H1 (cell line): Measurements from ENCODE around the gene TTC34. TPM values are rescaled to one million over a fixed set of nuclear protein-coding genes. Genes with fewer than 3 reads are reported as not detected.

Source experiments
- CTCF ChIA-PET: fragments of 300-600 bp; sonication (Branson Sonifier 250); formaldehyde crosslinking; loops from one replicate; lab custom pipeline; 2021; ENCODE audit not compliant: partially characterized antibody; lab: Charles Lee
- POLR2A ChIA-PET: fragments of 300-600 bp; sonication (Branson Sonifier 250); formaldehyde crosslinking; loops from one replicate; lab custom pipeline; 2021; ENCODE audit warnings: inconsistent platforms; ENCODE audit not compliant: partially characterized antibody; lab: Charles Lee
- DNase-seq, 2 experiments: peaks; one replicate each; pipeline versions ENCODE4 v3.0.0 to v3.0.0-alpha.2; 2010 to 2022; ENCODE audit warnings: low spot score in 2 of 2, low read depth in 1 of 2, mixed read lengths in 1 of 2
- FAIRE-seq: peaks from 2 replicates; lab custom pipeline; 2011; peaks lifted over from hg19 to GRCh38; lab: Jason Lieb, UNC
- H2AFZ ChIP-seq: 2 replicates; pipeline ENCODE4 v1.8.1; 2012; ENCODE audit warnings: low read length, inconsistent platforms
- H2AK5ac ChIP-seq: 2 replicates; pipeline ENCODE4 v1.6.1; 2013; ENCODE audit warnings: low read depth, low read length
- H2BK120ac ChIP-seq: replicated peaks from 2 replicates; pipeline ENCODE3; 2013; ENCODE audit warnings: low read depth, low read length, inconsistent platforms
- H2BK12ac ChIP-seq: 2 replicates; pipeline ENCODE4 v1.6.1; 2013; ENCODE audit warnings: low read depth, low read length
- H2BK15ac ChIP-seq: 2 replicates; pipeline ENCODE4 v1.6.1; 2013; ENCODE audit warnings: low read length
- H2BK20ac ChIP-seq: 2 replicates; pipeline ENCODE4 v1.6.1; 2013; ENCODE audit warnings: low read length
- H2BK5ac ChIP-seq: 2 replicates; pipeline ENCODE4 v1.6.1; 2013; ENCODE audit warnings: low read depth, low read length
- H3K14ac ChIP-seq: 2 replicates; pipeline ENCODE4 v1.6.1; 2013; ENCODE audit warnings: inconsistent platforms; ENCODE audit not compliant: insufficient read length
- H3K18ac ChIP-seq: 2 replicates; pipeline ENCODE4 v1.6.1; 2013; ENCODE audit warnings: low read length; ENCODE audit errors: extremely low read depth
- H3K23ac ChIP-seq: 2 replicates; pipeline ENCODE4 v1.6.1; 2013; ENCODE audit warnings: inconsistent platforms; ENCODE audit not compliant: insufficient read length
- H3K23me2 ChIP-seq: 2 replicates; pipeline ENCODE4 v1.6.1; 2013; ENCODE audit warnings: low read depth, low read length
- H3K27ac ChIP-seq: 2 replicates; pipeline ENCODE4 v1.6.1; 2011; ENCODE audit warnings: low read depth, low read length, inconsistent platforms
- H3K27me3 ChIP-seq, 4 experiments: replicated peaks in 1 of 4; 1 replicate in 1 of 4; 2 replicates in 3 of 4; pipeline versions ENCODE4 v1.6.1 to v1.8.1; 2011 to 2013; ENCODE audit warnings: low read length in 3 of 4, mild to moderate bottlenecking in 3 of 4, inconsistent platforms in 2 of 4, mixed read lengths in 2 of 4, moderate library complexity in 1 of 4; ENCODE audit not compliant: control insufficient read depth in 3 of 4, insufficient read depth in 3 of 4; ENCODE audit errors: extremely low read depth in 1 of 4
- H3K36me3 ChIP-seq, 4 experiments: 2 replicates each; pipeline versions ENCODE4 v1.6.1 to v1.8.1; 2011 to 2013; ENCODE audit warnings: mild to moderate bottlenecking in 4 of 4, low read length in 3 of 4, moderate library complexity in 2 of 4, control low read depth in 1 of 4, inconsistent platforms in 1 of 4; ENCODE audit not compliant: insufficient read depth in 4 of 4, control insufficient read depth in 2 of 4
- H3K4ac ChIP-seq: replicated peaks from 2 replicates; pipeline ENCODE3; 2013; ENCODE audit warnings: low read length, low read depth, mixed read lengths, inconsistent platforms; ENCODE audit not compliant: insufficient read length
- H3K4me1 ChIP-seq, 4 experiments: replicated peaks in 1 of 4; 1 replicate in 1 of 4; 2 replicates in 3 of 4; pipeline versions ENCODE4 v1.6.1 to v1.8.1; 2011 to 2013; ENCODE audit warnings: low read length in 3 of 4, inconsistent platforms in 2 of 4, mixed read lengths in 1 of 4; ENCODE audit not compliant: insufficient read depth in 4 of 4, control insufficient read depth in 3 of 4
- H3K4me2 ChIP-seq, 2 experiments: 2 replicates each; pipeline versions ENCODE4 v1.6.1 to v1.8.1; 2011 to 2013; ENCODE audit warnings: low read depth in 2 of 2, low read length in 2 of 2, control low read depth in 1 of 2, inconsistent platforms in 1 of 2, mild to moderate bottlenecking in 1 of 2; ENCODE audit not compliant: insufficient read depth in 1 of 2
- H3K4me3 ChIP-seq, 4 experiments: fragments of 200-600, 300-600 bp in 1 of 4; sonication (generic), shearing (Covaris generic), sonication (Bioruptor Twin) in 1 of 4; 2 replicates each; pipeline versions ENCODE4 v1.5.1 to v1.8.1; 2011 to 2016; ENCODE audit warnings: low read length in 4 of 4, low read depth in 3 of 4, control low read depth in 2 of 4, inconsistent platforms in 2 of 4, mild to moderate bottlenecking in 2 of 4, mixed read lengths in 1 of 4, moderate library complexity in 1 of 4; ENCODE audit not compliant: insufficient read depth in 2 of 4; ENCODE audit errors: extremely low read depth in 1 of 4
- H3K56ac ChIP-seq: replicated peaks from 2 replicates; pipeline ENCODE3; 2013; ENCODE audit warnings: low read depth, mild to moderate bottlenecking, mixed read lengths, low read length, inconsistent platforms; ENCODE audit not compliant: insufficient read length
- H3K79me1 ChIP-seq: 2 replicates; pipeline ENCODE4 v1.6.1; 2013; ENCODE audit warnings: low read depth, low read length, control low read depth
- H3K79me2 ChIP-seq, 2 experiments: 2 replicates each; pipeline versions ENCODE4 v1.6.1 to v1.8.1; 2012 to 2013; ENCODE audit warnings: low read length in 2 of 2, mild to moderate bottlenecking in 2 of 2, inconsistent platforms in 1 of 2; ENCODE audit not compliant: insufficient read depth in 2 of 2, control insufficient read depth in 1 of 2
- H3K9ac ChIP-seq, 4 experiments: replicated peaks in 1 of 4; 1 replicate in 1 of 4; 2 replicates in 3 of 4; pipeline versions ENCODE4 v1.6.1 to v1.8.1; 2011 to 2013; ENCODE audit warnings: low read depth in 3 of 4, low read length in 3 of 4, control low read depth in 2 of 4, mild to moderate bottlenecking in 2 of 4, moderate library complexity in 2 of 4, inconsistent platforms in 1 of 4; ENCODE audit errors: extremely low read depth in 1 of 4
- H3K9me3 ChIP-seq, 2 experiments: 2 replicates each; pipeline versions ENCODE4 v1.6.1 to v1.8.1; 2012 to 2013; ENCODE audit warnings: mild to moderate bottlenecking in 2 of 2, moderate library complexity in 2 of 2, control low read depth in 1 of 2, inconsistent platforms in 1 of 2, low read depth in 1 of 2, low read length in 1 of 2, mixed read lengths in 1 of 2; ENCODE audit not compliant: insufficient read depth in 2 of 2
- H4K20me1 ChIP-seq, 2 experiments: replicated peaks in 1 of 2; 2 replicates each; pipeline versions ENCODE3 to v1.8.1; 2011 to 2013; ENCODE audit warnings: inconsistent platforms in 2 of 2, low read length in 2 of 2, mild to moderate bottlenecking in 1 of 2; ENCODE audit not compliant: insufficient read depth in 2 of 2, control insufficient read depth in 1 of 2
- H4K5ac ChIP-seq: 2 replicates; pipeline ENCODE4 v1.6.1; 2013; ENCODE audit warnings: low read length, low read depth, mixed read lengths, inconsistent platforms; ENCODE audit not compliant: insufficient read length
- H4K8ac ChIP-seq: 2 replicates; pipeline ENCODE4 v1.8.0; 2013; ENCODE audit warnings: mild to moderate bottlenecking, moderate library complexity, low read length, inconsistent platforms; ENCODE audit not compliant: insufficient read depth; ENCODE audit errors: extremely low read depth
- H4K91ac ChIP-seq: replicated peaks from 2 replicates; pipeline ENCODE3; 2013; ENCODE audit warnings: low read length, mixed read lengths, inconsistent platforms; ENCODE audit not compliant: insufficient read length
- FOSL1 ChIP-seq: IDR thresholded peaks from 2 replicates; pipeline ENCODE4 v1.6.1; 2011; ENCODE audit warnings: mild to moderate bottlenecking, low read depth, low read length, moderate library complexity; ENCODE audit not compliant: insufficient read depth
- JUND ChIP-seq: IDR thresholded peaks from 2 replicates; pipeline ENCODE4 v1.6.1; 2011; ENCODE audit warnings: mild to moderate bottlenecking, improper control_type of control experiment, low read length
- KDM1A ChIP-seq: fragments of 200-600, 300-600 bp; sonication (generic); IDR thresholded peaks from 2 replicates; pipeline ENCODE4 v1.7.1; 2016; ENCODE audit warnings: mild to moderate bottlenecking, low read length, borderline replicate concordance
- KDM4A ChIP-seq: IDR thresholded peaks from one replicate; pipeline ENCODE4 v1.7.1; 2012; ENCODE audit warnings: low read depth, mild to moderate bottlenecking, moderate library complexity, low read length, inconsistent platforms; ENCODE audit not compliant: severe bottlenecking
- WGBS, 2 experiments: shearing (Covaris generic) in 1 of 2; methylation state at CpG; one replicate each; pipeline versions ENCODE4 v1.1.6 to v1.1.7; 2013 to 2015; ENCODE audit warnings: low lambda C conversion rate in 2 of 2, mixed read lengths in 2 of 2, inconsistent platforms in 1 of 2, low coverage in 1 of 2, missing lambda C conversion rate in 1 of 2; ENCODE audit not compliant: insufficient replicate concordance in 2 of 2, insufficient coverage in 1 of 2, insufficient read length in 1 of 2; ENCODE audit errors: extremely low coverage in 1 of 2, missing lambda C conversion rate in 1 of 2; 5-methylcytosine and 5-hydroxymethylcytosine counted together
- polyA plus RNA-seq, 7 experiments: library from polyadenylated mRNA; depleted of rRNA in 3 of 7; stranded (reverse) in 5 of 7; unstranded in 2 of 7; fragments of >200 nt in 5 of 7; fragments of 200-250 nt in 2 of 7; gene quantifications; 1 replicate in 5 of 7; 2 replicates in 1 of 7; 4 replicates in 1 of 7; pipeline versions ENCODE4 v1.2.1 to v1.2.3, GENCODE V29; 2011 to 2013; ENCODE audit warnings: missing spikeins in 2 of 7, mixed read lengths in 2 of 7
- total RNA-seq: library from RNA; stranded (reverse); fragmentation: NEBNext Ultra II Directional; extraction: Animal tissue kit (Norgen Biotek cat#: 25700); gene quantifications from 2 replicates; pipeline ENCODE4 v1.2.1, GENCODE V29; 2021

The TTC34 gene
- total and polyA plus RNA-seq, 2 of the 8 experiments (the other 6 are each of a cell fraction or from before 2014, with no cell fraction given) = 0.23 to 0.50 TPM

DNA sequence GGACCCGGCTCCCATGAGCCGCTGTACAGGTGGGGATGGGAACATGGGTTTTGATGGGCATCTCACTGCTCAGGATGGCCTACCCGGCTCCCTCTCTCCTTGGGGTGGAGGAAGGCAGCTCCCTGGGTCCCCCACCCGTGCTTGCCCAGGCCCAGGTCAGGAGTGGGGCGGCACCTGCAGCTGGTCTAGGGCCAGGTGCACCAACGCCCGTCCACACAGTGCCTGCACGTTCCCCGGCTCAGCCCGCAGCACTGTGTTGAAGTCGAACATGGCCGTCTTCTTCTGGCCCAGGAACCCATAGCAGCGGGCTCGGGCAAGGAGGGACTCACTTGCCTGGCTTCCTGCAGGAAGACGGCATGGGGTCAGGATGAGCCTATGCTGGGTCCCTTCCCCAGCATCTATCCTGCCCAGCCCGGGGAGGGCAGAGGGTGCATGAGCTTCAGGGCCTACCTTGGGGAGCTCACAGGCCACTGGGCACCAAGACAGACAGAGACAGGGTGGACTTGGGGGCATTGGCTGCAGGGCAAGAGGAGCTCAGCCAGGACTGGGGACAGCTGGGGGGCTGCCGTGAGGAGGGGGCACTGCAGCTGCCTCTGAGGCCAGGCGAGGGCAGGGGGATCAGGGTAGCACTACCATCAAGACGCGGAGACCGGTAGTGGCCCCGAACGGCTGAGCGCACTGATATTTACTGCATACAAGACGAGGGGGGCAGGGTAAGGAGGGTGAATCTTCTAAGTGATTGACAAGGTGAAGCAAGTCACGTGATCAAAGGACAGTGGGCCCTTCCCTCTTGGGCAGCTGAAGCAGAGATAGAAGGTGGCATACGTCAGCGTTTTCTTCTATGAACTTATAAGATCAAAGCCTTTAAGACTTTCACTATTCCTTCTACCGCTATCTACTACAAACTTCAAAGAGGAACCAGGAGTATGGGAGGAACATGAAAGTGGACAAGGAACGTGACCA is 17.8 kb downstream of the TTC34 start:
- H4K91ac ChIP-seq = no peak overlapping the region
- ChIA-PET CTCF (interaction anchor here (1.0 kb wide), 1 partner anchor 13 kb away, joined by 3 read pairs; no protein-coding TSS in a partner anchor), POLR2A (no interaction called here)
- H3K4me2 ChIP-seq = no peak overlapping the region
- no peak overlapping the region for H3K27ac ChIP-seq
- no peak overlapping the region for H2BK20ac ChIP-seq
- H3K18ac ChIP-seq = no peak overlapping the region
- peaks cover 0 to 2% (median 0%) of the 10 kb centered on the region in 4 experiments; a peak in 1 of 7 replicates for H3K4me1 ChIP-seq
- no peak overlapping the region for H2AFZ ChIP-seq
- no peak overlapping the region for H3K56ac ChIP-seq
- no peak overlapping the region for H3K9ac ChIP-seq
- no peak overlapping the region for H3K4ac ChIP-seq
- no peak overlapping the region for H2BK12ac ChIP-seq
- H4K20me1 ChIP-seq = no peaks in the 10 kb centered on the region
- no peak overlapping the region for H4K5ac ChIP-seq
- H3K79me2 ChIP-seq = no peaks in the 10 kb centered on the region
- WGBS, 2 experiments = 85% methylated on average over 27 of the region's 30 CpGs; no CpG with 5 or more reads in 1 of the 2 experiments
- H3K23me2 ChIP-seq = no peaks in the 10 kb centered on the region
- no peaks in the 10 kb centered on the region for H3K79me1 ChIP-seq
- FAIRE-seq = no peak
- H3K27me3 ChIP-seq = no peaks in the 10 kb centered on the region
- no peak overlapping the region for H2BK120ac ChIP-seq
- no peak for DNase-seq
- no peak overlapping the region for H2BK15ac ChIP-seq
- peaks cover 69 to 85% of the 10 kb centered on the region in 2 experiments for H3K9me3 ChIP-seq
- H3K36me3 ChIP-seq = no peaks in the 10 kb centered on the region
- H2BK5ac ChIP-seq = no peak overlapping the region
- no peak overlapping the region for H4K8ac ChIP-seq
- H2AK5ac ChIP-seq = no peak overlapping the region
- no peak overlapping the region for H3K4me3 ChIP-seq
- H3K14ac ChIP-seq = no peak overlapping the region
- H3K23ac ChIP-seq = no peak overlapping the region
- no peak for TF ChIP-seq KDM1A
- TF ChIP-seq FOSL1 = no peak
- TF ChIP-seq KDM4A = no peak
- TF ChIP-seq JUND = no peak
